AG08395 (cell line): ENCODE results near the gene ZNRF3.
"Not testable (repeated sequence)": the region's sequence is repeated elsewhere in the genome, so short reads cannot be mapped to it uniquely, and the experiment has no call there.

Experiments
- DNase-seq: peaks from one replicate; pipeline ENCODE4 v3.0.0; 2012; ENCODE audit warnings: mixed read lengths, low spot score

The ZNRF3 gene

GRCh38 chr22:29070490-29070889 lies 187.1 kb downstream of the ZNRF3 start:
- no peak for DNase-seq

- no peak for DNase-seq
These were observed 188.1 kb downstream of the ZNRF3 start for GRCh38 chr22:29071261-29072045.

GRCh38 chr22:29072193-29072978 lies 189.0 kb downstream of the ZNRF3 start:
- DNase-seq, result peak; percentile 95

- DNase-seq, result no peak
These were observed 189.7 kb downstream of the ZNRF3 start, which contains the start of gene KREMEN1 for GRCh38 chr22:29072979-29073617. TSS of gene KREMEN1 (plus strand) at chr22:29073035. CDS start at chr22:29073131, 96 bp downstream.

- DNase-seq, result peak; percentile 44
These were observed 190.4 kb downstream of the ZNRF3 start for GRCh38 chr22:29073618-29074275.

- no peak for DNase-seq
These were observed 191.0 kb downstream of the ZNRF3 start for GRCh38 chr22:29074276-29074772.

- DNase-seq, result no peak
These were observed 194.9 kb downstream of the ZNRF3 start for GRCh38 chr22:29078036-29078868.

- no peak for DNase-seq
These were observed 195.5 kb downstream of the ZNRF3 start for GRCh38 chr22:29078869-29079207.

GRCh38 chr22:29079218-29079901 lies 196.0 kb downstream of the ZNRF3 start:
- peak; percentile 43 for DNase-seq

- DNase-seq, result no peak
These were observed 197.0 kb downstream of the ZNRF3 start for GRCh38 chr22:29080106-29080975.

- no peak for DNase-seq
These were observed 198.3 kb downstream of the ZNRF3 start for GRCh38 chr22:29081517-29082236.

GRCh38 chr22:29082826-29083545 lies 199.6 kb downstream of the ZNRF3 start:
- no peak for DNase-seq

GRCh38 chr22:29083576-29083932 lies 200.2 kb downstream of the ZNRF3 start:
- DNase-seq, result not testable (repeated sequence)

- DNase-seq, result no peak
These were observed 200.7 kb downstream of the ZNRF3 start for GRCh38 chr22:29083933-29084591.

GRCh38 chr22:29087012-29087411 lies 203.6 kb downstream of the ZNRF3 start:
- DNase-seq, result no peak

GRCh38 chr22:29088809-29089208 lies 205.4 kb downstream of the ZNRF3 start:
- no peak for DNase-seq

- no peak for DNase-seq
These were observed 206.1 kb downstream of the ZNRF3 start for GRCh38 chr22:29089507-29089906.

GRCh38 chr22:29090039-29090438 lies 206.7 kb downstream of the ZNRF3 start:
- DNase-seq, result no peak
